ENCODE measurements around the gene KRTAP13-2.

The KRTAP13-2 gene

DNA sequence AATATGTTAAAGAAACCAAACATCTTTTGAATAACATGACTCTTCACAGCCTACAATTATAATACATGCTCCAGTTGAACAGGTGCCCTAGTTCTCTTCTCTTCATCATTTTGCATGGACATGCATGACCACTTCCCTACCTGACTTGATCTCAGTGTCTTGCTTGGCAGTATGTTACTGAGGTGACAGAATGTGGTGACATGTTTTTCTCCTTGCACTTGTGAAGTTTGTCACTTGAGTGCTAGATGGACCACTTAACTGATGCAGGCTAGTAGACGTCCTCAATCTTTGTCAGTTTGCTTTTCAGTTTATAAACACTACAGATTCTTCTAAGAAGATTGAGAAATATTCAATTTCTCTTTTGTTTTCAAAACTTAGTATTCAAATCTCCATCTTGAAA lies 10.1 kb upstream of the KRTAP13-2 start:
- no peak overlapping the region for H2BK5ac ChIP-seq (ENCODE audit: low read length)
- H3K4ac ChIP-seq (ENCODE audit: low read depth, low read length): no peak overlapping the region
- H4K8ac ChIP-seq (ENCODE audit: low read depth, low read length): no peak overlapping the region
- H3K56ac ChIP-seq (ENCODE audit: low read length): no peak overlapping the region
- no peak overlapping the region for H3K9ac ChIP-seq (ENCODE audit: low read length)
- no peaks in the 10 kb centered on the region for H3K79me2 ChIP-seq (ENCODE audit: control insufficient read depth, insufficient read depth, low read length)
- H3K4me2 ChIP-seq (ENCODE audit: low read length): no peak overlapping the region
- no peak overlapping the region for H3K18ac ChIP-seq (ENCODE audit: low read length)
- no peaks in the 10 kb centered on the region for H3K36me3 ChIP-seq (ENCODE audit: control insufficient read depth, insufficient read depth, low read length)
- no peak for DNase-seq
- H3K23ac ChIP-seq (ENCODE audit: low read length): no peak overlapping the region
- H2BK120ac ChIP-seq (ENCODE audit: low read depth, low read length): no peak overlapping the region
- H2AK5ac ChIP-seq (ENCODE audit: low read length): no peak overlapping the region
- H3K27me3 ChIP-seq (ENCODE audit: insufficient read depth, low read length, poor library complexity): no peaks in the 10 kb centered on the region
- H3K27ac ChIP-seq (ENCODE audit: low read depth, low read length): no peak overlapping the region
- no peaks in the 10 kb centered on the region for H3K79me1 ChIP-seq (ENCODE audit: low read length)
- H3K4me3 ChIP-seq (ENCODE audit: low read length): no peak overlapping the region
- no peak overlapping the region for H2BK15ac ChIP-seq (replicated peaks; ENCODE audit: low read depth)
- no peaks in the 10 kb centered on the region for H3K4me1 ChIP-seq (ENCODE audit: control insufficient read depth, low read depth, low read length)
- no peak overlapping the region for H4K5ac ChIP-seq (ENCODE audit: low read length)
- WGBS (ENCODE audit: extremely low coverage, insufficient coverage, low lambda C conversion rate): no CpG with 5 or more reads among the region's 1 CpG

DNA sequence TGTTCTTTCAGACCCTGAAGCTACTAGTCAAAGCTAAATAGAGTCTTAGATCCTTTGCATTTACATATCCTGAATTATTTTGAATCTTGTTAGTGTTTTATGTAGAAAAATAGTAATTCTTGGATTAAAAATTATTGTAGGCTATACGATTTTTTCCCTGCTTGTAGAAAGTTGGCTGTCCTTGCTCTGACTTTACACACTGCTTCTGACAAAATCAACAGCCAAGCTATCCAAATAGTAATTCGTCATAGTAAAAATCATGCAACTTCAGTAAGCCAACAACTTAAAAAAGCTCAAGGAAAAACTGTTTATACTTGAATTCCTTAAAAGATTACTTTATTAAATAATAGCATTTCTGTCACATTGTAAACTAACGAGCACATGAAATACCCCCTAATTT lies 16.2 kb downstream of the KRTAP13-2 start:
- WGBS (ENCODE audit: extremely low coverage, insufficient coverage, low lambda C conversion rate): 100% methylated on average over 1 of the region's 3 CpGs
- Histone ChIP-seq H4K5ac (ENCODE audit: low read length) (no peak overlapping the region), H2AK5ac (ENCODE audit: low read length) (no peak overlapping the region), H3K9ac (ENCODE audit: low read length) (no peak overlapping the region), H3K79me1 (ENCODE audit: low read length) (no peaks in the 10 kb centered on the region), H3K4me2 (ENCODE audit: low read length) (no peak overlapping the region), H3K79me2 (ENCODE audit: control insufficient read depth, insufficient read depth, low read length) (no peaks in the 10 kb centered on the region), H3K4me3 (ENCODE audit: low read length) (no peak overlapping the region), H2BK5ac (ENCODE audit: low read length) (no peak overlapping the region), H3K36me3 (ENCODE audit: control insufficient read depth, insufficient read depth, low read length) (no peaks in the 10 kb centered on the region), H3K4me1 (ENCODE audit: control insufficient read depth, low read depth, low read length) (no peaks in the 10 kb centered on the region), H3K18ac (ENCODE audit: low read length) (no peak overlapping the region), H3K56ac (ENCODE audit: low read length) (no peak overlapping the region), H2BK120ac (ENCODE audit: low read depth, low read length) (no peak overlapping the region), H3K27me3 (ENCODE audit: insufficient read depth, low read length, poor library complexity) (no peaks in the 10 kb centered on the region), H3K27ac (ENCODE audit: low read depth, low read length) (no peak overlapping the region), H3K4ac (ENCODE audit: low read depth, low read length) (no peak overlapping the region), H4K8ac (ENCODE audit: low read depth, low read length) (no peak overlapping the region), H2BK15ac (replicated peaks; ENCODE audit: low read depth) (no peak overlapping the region), H3K23ac (ENCODE audit: low read length) (no peak overlapping the region)
- DNase-seq: no peak

DNA sequence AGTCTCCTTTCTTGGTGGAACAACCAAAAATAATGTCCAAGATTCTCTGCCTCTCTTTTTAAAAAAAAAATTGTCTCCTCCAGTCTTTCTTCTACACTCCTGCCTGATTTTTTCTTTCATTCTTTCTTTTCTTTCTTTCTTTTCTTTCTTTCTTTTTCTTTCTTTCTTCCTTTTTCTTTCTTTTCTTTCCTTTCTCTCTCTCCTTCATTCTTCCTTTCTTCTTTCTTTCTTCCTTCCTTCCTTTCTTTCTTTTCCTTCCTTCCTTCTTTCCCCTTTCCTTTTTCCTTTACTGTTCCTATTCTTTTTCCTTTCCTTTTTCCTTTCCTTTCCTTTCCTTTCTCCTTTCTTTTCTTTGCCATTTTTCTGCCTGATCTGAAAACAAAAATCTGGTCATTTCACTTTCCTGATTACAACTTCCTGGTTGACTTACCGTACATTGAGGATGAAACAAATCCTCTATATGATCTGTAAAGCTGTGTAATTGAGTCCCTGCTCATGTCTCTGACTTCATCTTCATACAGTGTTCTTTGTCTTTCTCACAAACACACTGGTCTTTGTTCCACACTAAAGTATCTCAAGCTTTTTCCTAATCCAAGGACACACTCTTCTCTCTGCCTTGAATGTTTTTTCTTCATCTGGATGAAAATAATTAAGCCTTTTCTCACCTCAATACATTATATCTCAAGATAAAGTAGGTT lies 17.6 kb downstream of the KRTAP13-2 start:
- Histone ChIP-seq H3K4me3 (ENCODE audit: low read length) (no peak overlapping the region), H2BK120ac (ENCODE audit: low read depth, low read length) (no peak overlapping the region), H3K18ac (ENCODE audit: low read length) (no peak overlapping the region), H2AK5ac (ENCODE audit: low read length) (no peak overlapping the region), H3K9ac (ENCODE audit: low read length) (no peak overlapping the region), H3K36me3 (ENCODE audit: control insufficient read depth, insufficient read depth, low read length) (no peaks in the 10 kb centered on the region), H3K79me2 (ENCODE audit: control insufficient read depth, insufficient read depth, low read length) (no peaks in the 10 kb centered on the region), H4K8ac (ENCODE audit: low read depth, low read length) (no peak overlapping the region), H3K27ac (ENCODE audit: low read depth, low read length) (no peak overlapping the region), H3K27me3 (ENCODE audit: insufficient read depth, low read length, poor library complexity) (no peaks in the 10 kb centered on the region), H3K23ac (ENCODE audit: low read length) (no peak overlapping the region), H2BK5ac (ENCODE audit: low read length) (no peak overlapping the region), H3K4me2 (ENCODE audit: low read length) (no peak overlapping the region), H3K4ac (ENCODE audit: low read depth, low read length) (no peak overlapping the region), H3K79me1 (ENCODE audit: low read length) (no peaks in the 10 kb centered on the region), H3K4me1 (ENCODE audit: control insufficient read depth, low read depth, low read length) (no peaks in the 10 kb centered on the region), H4K5ac (ENCODE audit: low read length) (no peak overlapping the region), H2BK15ac (replicated peaks; ENCODE audit: low read depth) (no peak overlapping the region), H3K56ac (ENCODE audit: low read length) (no peak overlapping the region)
- DNase-seq: no peak
- WGBS (ENCODE audit: extremely low coverage, insufficient coverage, low lambda C conversion rate): no CpG with 5 or more reads among the region's 1 CpG

DNA sequence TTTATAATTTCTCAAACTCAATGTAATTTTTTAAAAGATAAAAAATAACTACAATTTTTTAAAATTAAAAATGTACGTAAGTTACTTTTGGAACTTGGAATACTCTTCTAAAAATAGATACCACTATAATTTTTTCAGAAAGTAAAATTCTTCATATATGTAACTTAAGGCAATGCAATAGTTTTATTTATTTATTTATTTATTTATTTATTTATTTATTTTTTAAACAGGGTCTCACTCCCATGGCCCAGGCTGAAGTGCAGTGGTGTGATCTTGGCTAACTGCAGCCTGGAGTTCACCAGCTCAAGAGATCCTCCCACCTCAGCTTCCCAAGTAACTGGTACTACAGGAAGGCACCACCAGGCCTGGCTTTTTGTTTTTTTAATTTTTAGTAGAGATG lies 20.5 kb downstream of the KRTAP13-2 start:
- H2BK120ac ChIP-seq (ENCODE audit: low read depth, low read length): no peak overlapping the region
- H2BK5ac ChIP-seq (ENCODE audit: low read length): no peak overlapping the region
- H4K8ac ChIP-seq (ENCODE audit: low read depth, low read length): no peak overlapping the region
- no peaks in the 10 kb centered on the region for H3K79me1 ChIP-seq (ENCODE audit: low read length)
- no peak overlapping the region for H2AK5ac ChIP-seq (ENCODE audit: low read length)
- H3K9ac ChIP-seq (ENCODE audit: low read length): no peak overlapping the region
- H3K4ac ChIP-seq (ENCODE audit: low read depth, low read length): no peak overlapping the region
- H3K36me3 ChIP-seq (ENCODE audit: control insufficient read depth, insufficient read depth, low read length): no peaks in the 10 kb centered on the region
- no peak overlapping the region for H3K18ac ChIP-seq (ENCODE audit: low read length)
- no peak overlapping the region for H3K4me2 ChIP-seq (ENCODE audit: low read length)
- WGBS (ENCODE audit: extremely low coverage, insufficient coverage, low lambda C conversion rate): no CpG with 5 or more reads among the region's 1 CpG
- H3K27ac ChIP-seq (ENCODE audit: low read depth, low read length): no peak overlapping the region
- no peak overlapping the region for H3K4me3 ChIP-seq (ENCODE audit: low read length)
- no peaks in the 10 kb centered on the region for H3K79me2 ChIP-seq (ENCODE audit: control insufficient read depth, insufficient read depth, low read length)
- no peak overlapping the region for H4K5ac ChIP-seq (ENCODE audit: low read length)
- DNase-seq: no peak
- no peak overlapping the region for H3K56ac ChIP-seq (ENCODE audit: low read length)
- H3K27me3 ChIP-seq (ENCODE audit: insufficient read depth, low read length, poor library complexity): no peaks in the 10 kb centered on the region
- H3K23ac ChIP-seq (ENCODE audit: low read length): no peak overlapping the region
- H2BK15ac ChIP-seq (replicated peaks; ENCODE audit: low read depth): no peak overlapping the region
- H3K4me1 ChIP-seq (ENCODE audit: control insufficient read depth, low read depth, low read length): no peaks in the 10 kb centered on the region

DNA sequence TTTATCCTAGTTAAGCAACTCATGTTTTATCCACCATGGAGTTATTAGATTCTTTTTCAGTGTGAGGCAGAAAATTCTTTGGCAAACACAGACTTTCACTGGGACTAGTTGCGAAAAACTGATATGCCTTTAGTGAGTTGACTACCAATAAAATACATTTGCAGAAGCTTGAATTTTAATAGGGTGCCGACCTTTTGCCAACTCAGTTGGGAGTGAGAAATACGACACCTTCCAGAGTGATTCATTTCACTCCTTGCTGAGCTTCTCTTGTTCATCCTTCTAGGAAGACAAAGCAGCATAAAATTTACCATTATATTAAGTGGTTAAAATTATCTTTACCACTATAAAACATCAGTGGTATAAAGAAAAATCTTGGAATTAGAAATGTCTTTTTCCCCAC lies 22.5 kb downstream of the KRTAP13-2 start:
- DNase-seq: peak; percentile 21
- no peak overlapping the region for H2BK120ac ChIP-seq (ENCODE audit: low read depth, low read length)
- no peak overlapping the region for H2BK5ac ChIP-seq (ENCODE audit: low read length)
- no peaks in the 10 kb centered on the region for H3K79me2 ChIP-seq (ENCODE audit: control insufficient read depth, insufficient read depth, low read length)
- no peak overlapping the region for H4K8ac ChIP-seq (ENCODE audit: low read depth, low read length)
- H3K56ac ChIP-seq (ENCODE audit: low read length): no peak overlapping the region
- H3K79me1 ChIP-seq (ENCODE audit: low read length): no peaks in the 10 kb centered on the region
- H3K23ac ChIP-seq (ENCODE audit: low read length): no peak overlapping the region
- no peak overlapping the region for H3K4me2 ChIP-seq (ENCODE audit: low read length)
- no peaks in the 10 kb centered on the region for H3K27me3 ChIP-seq (ENCODE audit: insufficient read depth, low read length, poor library complexity)
- WGBS (ENCODE audit: extremely low coverage, insufficient coverage, low lambda C conversion rate): no CpG with 5 or more reads among the region's 3 CpGs
- no peak overlapping the region for H3K27ac ChIP-seq (ENCODE audit: low read depth, low read length)
- H2BK15ac ChIP-seq (replicated peaks; ENCODE audit: low read depth): no peak overlapping the region
- H4K5ac ChIP-seq (ENCODE audit: low read length): no peak overlapping the region
- H3K4ac ChIP-seq (ENCODE audit: low read depth, low read length): no peak overlapping the region
- no peak overlapping the region for H3K18ac ChIP-seq (ENCODE audit: low read length)
- no peaks in the 10 kb centered on the region for H3K36me3 ChIP-seq (ENCODE audit: control insufficient read depth, insufficient read depth, low read length)
- no peak overlapping the region for H2AK5ac ChIP-seq (ENCODE audit: low read length)
- H3K4me1 ChIP-seq (ENCODE audit: control insufficient read depth, low read depth, low read length): no peaks in the 10 kb centered on the region
- no peak overlapping the region for H3K4me3 ChIP-seq (ENCODE audit: low read length)
- H3K9ac ChIP-seq (ENCODE audit: low read length): no peak overlapping the region

DNA sequence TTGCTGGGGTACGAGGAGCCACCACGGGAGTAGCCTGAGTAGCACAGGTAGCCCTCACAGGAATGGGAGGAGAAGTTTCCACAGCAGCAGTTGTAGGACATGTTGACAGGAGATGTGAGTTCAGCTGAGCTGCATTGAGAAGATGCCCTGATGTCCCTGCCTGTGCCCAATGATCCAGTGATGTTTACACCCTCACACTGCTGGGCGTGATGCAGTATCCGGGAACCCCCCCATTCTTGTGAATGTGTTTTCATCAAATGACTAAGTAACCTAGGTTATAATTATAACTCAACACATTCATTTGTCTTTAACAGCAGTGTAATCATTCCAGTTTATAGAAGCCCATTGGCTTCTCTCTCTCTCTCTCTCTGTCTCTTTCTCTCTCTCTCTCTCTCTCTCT lies 23.6 kb downstream of the KRTAP13-2 start, which contains the start of gene KRTAP23-1:
KRTAP23-1 (minus strand) TSS at position 101 of the 400 bp plus-strand sequence; CDS start at position 101, 0 bp downstream.
- Histone ChIP-seq H3K4me3 (ENCODE audit: low read length) (no peak within 1 kb of the TSS), H2AK5ac (ENCODE audit: low read length) (no peak within 1 kb of the TSS), H3K4ac (ENCODE audit: low read depth, low read length) (no peak within 1 kb of the TSS), H3K36me3 (ENCODE audit: control insufficient read depth, insufficient read depth, low read length) (no peaks in the 10 kb centered on the region), H3K23ac (ENCODE audit: low read length) (no peak within 1 kb of the TSS), H2BK5ac (ENCODE audit: low read length) (no peak within 1 kb of the TSS), H3K18ac (ENCODE audit: low read length) (no peak within 1 kb of the TSS), H4K8ac (ENCODE audit: low read depth, low read length) (no peak within 1 kb of the TSS), H3K9ac (ENCODE audit: low read length) (no peak within 1 kb of the TSS), H2BK120ac (ENCODE audit: low read depth, low read length) (no peak within 1 kb of the TSS), H3K79me1 (ENCODE audit: low read length) (no peaks in the 10 kb centered on the region), H3K4me1 (ENCODE audit: control insufficient read depth, low read depth, low read length) (no peaks in the 10 kb centered on the region), H3K4me2 (ENCODE audit: low read length) (no peak within 1 kb of the TSS), H2BK15ac (replicated peaks; ENCODE audit: low read depth) (no peak within 1 kb of the TSS), H3K27me3 (ENCODE audit: insufficient read depth, low read length, poor library complexity) (no peaks in the 10 kb centered on the region), H3K56ac (ENCODE audit: low read length) (no peak within 1 kb of the TSS), H3K79me2 (ENCODE audit: control insufficient read depth, insufficient read depth, low read length) (no peaks in the 10 kb centered on the region), H4K5ac (ENCODE audit: low read length) (no peak within 1 kb of the TSS), H3K27ac (ENCODE audit: low read depth, low read length) (no peak within 1 kb of the TSS)
- DNase-seq: no peak
- no CpG with 5 or more reads among the region's 4 CpGs for WGBS (ENCODE audit: extremely low coverage, insufficient coverage, low lambda C conversion rate)

Data from mesendoderm (in vitro differentiated cells).